ENCODE data around the gene CFAP20DC.

Gene CFAP20DC

GRCh38 chr3:59023612-59024011 lies 26.2 kb downstream of the CFAP20DC start:
- no peaks in the 10 kb centered on the region for H3K9me3 ChIP-seq (ENCODE audit: control insufficient read depth, insufficient read depth, low read depth, low read length)
- no peak overlapping the region for H3K4me3 ChIP-seq (ENCODE audit: low read depth, low read length)
- no peaks in the 10 kb centered on the region for H3K36me3 ChIP-seq (ENCODE audit: control insufficient read depth in 2 of 2, insufficient read depth in 1 of 2, low read length in 2 of 2)
- H3K4me1 ChIP-seq (ENCODE audit: control insufficient read depth, insufficient read depth, low read length) = no peaks in the 10 kb centered on the region
- POLR2A ChIA-PET = no interaction called here
- H3K27ac ChIP-seq (ENCODE audit: extremely low read depth, low read depth, low read length) = no peak overlapping the region
- CTCF ChIA-PET = no interaction called here
- TF ChIP-seq ZNF571 (tag by site-specific recombination; IDR thresholded peaks at IDR 0.05) = no peak
- TF ChIP-seq, protein P1, sequence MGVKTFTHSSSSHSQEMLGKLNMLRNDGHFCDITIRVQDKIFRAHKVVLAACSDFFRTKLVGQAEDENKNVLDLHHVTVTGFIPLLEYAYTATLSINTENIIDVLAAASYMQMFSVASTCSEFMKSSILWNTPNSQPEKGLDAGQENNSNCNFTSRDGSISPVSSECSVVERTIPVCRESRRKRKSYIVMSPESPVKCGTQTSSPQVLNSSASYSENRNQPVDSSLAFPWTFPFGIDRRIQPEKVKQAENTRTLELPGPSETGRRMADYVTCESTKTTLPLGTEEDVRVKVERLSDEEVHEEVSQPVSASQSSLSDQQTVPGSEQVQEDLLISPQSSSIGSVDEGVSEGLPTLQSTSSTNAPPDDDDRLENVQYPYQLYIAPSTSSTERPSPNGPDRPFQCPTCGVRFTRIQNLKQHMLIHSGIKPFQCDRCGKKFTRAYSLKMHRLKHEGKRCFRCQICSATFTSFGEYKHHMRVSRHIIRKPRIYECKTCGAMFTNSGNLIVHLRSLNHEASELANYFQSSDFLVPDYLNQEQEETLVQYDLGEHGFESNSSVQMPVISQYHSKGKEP (tag by site-specific recombination; IDR thresholded peaks at IDR 0.05) = no peak
- TF ChIP-seq ZNF157 (tag by site-specific recombination; IDR thresholded peaks at IDR 0.05) = no peak
- no peak for TF ChIP-seq ZNF549 (tag by site-specific recombination; IDR thresholded peaks at IDR 0.05)
- no peak for TF ChIP-seq ZNF274 (IDR thresholded peaks at IDR 0.05; ENCODE audit: low read length)
- TF ChIP-seq ZNF274 (tag by site-specific recombination; IDR thresholded peaks at IDR 0.05; ENCODE audit: borderline replicate concordance) = no peak
- no peak for TF ChIP-seq ZNF391 (tag by site-specific recombination; IDR thresholded peaks at IDR 0.05; ENCODE audit: borderline replicate concordance, low read depth)
- TF ChIP-seq, protein P2, sequence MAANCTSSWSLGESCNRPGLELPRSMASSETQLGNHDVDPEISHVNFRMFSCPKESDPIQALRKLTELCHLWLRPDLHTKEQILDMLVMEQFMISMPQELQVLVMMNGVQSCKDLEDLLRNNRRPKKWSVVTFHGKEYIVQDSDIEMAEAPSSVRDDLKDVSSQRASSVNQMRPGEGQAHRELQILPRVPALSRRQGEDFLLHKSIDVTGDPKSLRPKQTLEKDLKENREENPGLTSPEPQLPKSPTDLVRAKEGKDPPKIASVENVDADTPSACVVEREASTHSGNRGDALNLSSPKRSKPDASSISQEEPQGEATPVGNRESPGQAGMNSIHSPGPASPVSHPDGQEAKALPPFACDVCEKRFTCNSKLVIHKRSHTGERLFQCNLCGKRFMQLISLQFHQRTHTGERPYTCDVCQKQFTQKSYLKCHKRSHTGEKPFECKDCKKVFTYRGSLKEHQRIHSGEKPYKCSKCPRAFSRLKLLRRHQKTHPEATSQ (tag by site-specific recombination; IDR thresholded peaks at IDR 0.05) = no peak
- no peak for TF ChIP-seq ZNF398 (tag by site-specific recombination; IDR thresholded peaks at IDR 0.05)
- TF ChIP-seq, protein P3, sequence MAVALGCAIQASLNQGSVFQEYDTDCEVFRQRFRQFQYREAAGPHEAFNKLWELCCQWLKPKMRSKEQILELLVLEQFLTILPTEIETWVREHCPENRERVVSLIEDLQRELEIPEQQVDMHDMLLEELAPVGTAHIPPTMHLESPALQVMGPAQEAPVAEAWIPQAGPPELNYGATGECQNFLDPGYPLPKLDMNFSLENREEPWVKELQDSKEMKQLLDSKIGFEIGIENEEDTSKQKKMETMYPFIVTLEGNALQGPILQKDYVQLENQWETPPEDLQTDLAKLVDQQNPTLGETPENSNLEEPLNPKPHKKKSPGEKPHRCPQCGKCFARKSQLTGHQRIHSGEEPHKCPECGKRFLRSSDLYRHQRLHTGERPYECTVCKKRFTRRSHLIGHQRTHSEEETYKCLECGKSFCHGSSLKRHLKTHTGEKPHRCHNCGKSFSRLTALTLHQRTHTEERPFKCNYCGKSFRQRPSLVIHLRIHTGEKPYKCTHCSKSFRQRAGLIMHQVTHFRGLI (tag by site-specific recombination; IDR thresholded peaks at IDR 0.05) = no peak
- no peak for TF ChIP-seq YY2 (tag by site-specific recombination; IDR thresholded peaks at IDR 0.05)
- no peak for TF ChIP-seq ZNF624 (tag by site-specific recombination; IDR thresholded peaks at IDR 0.05)

GRCh38 chr3:59017617-59017984 lies 32.2 kb downstream of the CFAP20DC start:
- ChIA-PET POLR2A (no interaction called here), CTCF (no interaction called here)

More at GRCh38 chr3:59017617-59017984, 32.2 kb downstream of the CFAP20DC start:
- no peaks in the 10 kb centered on the region for H3K9me3 ChIP-seq (ENCODE audit: control insufficient read depth, insufficient read depth, low read depth, low read length)
- no peak for TF ChIP-seq KLF17 (tag by site-specific recombination; IDR thresholded peaks at IDR 0.05)
- no peak for TF ChIP-seq ZNF121 (tag by site-specific recombination; IDR thresholded peaks at IDR 0.05)
- no peak for TF ChIP-seq ZBTB7A (tag by site-specific recombination; IDR thresholded peaks at IDR 0.05; ENCODE audit: low read depth)
- TF ChIP-seq ZNF10 (tag by site-specific recombination; IDR thresholded peaks at IDR 0.05) = no peak
- no peak for TF ChIP-seq KLF16 (tag by site-specific recombination; IDR thresholded peaks at IDR 0.05)
- H3K27ac ChIP-seq (ENCODE audit: extremely low read depth, low read depth, low read length) = no peak overlapping the region
- no peak overlapping the region for H3K4me3 ChIP-seq (ENCODE audit: low read depth, low read length)
- no peaks in the 10 kb centered on the region for H3K4me1 ChIP-seq (ENCODE audit: control insufficient read depth, insufficient read depth, low read length)
- no peaks in the 10 kb centered on the region for H3K36me3 ChIP-seq (ENCODE audit: control insufficient read depth in 2 of 2, insufficient read depth in 1 of 2, low read length in 2 of 2)

All from HEK293 (cell line).